GM12891 (cell line): Measurements from ENCODE around the gene VWC2.

Experiments
- POLR2A ChIP-seq: IDR thresholded peaks from 2 replicates; pipeline ENCODE4 v1.6.1; 2011; ENCODE audit warnings: low read depth, low read length, control low read depth
- POLR2AphosphoS5 ChIP-seq: IDR thresholded peaks from 2 replicates; pipeline ENCODE4 v1.6.1; 2011; ENCODE audit warnings: low read depth, low read length, control low read depth

GRCh38 chr7:49775949-49776443 is 2.6 kb downstream of the VWC2 start:
- TF ChIP-seq POLR2A (no peak), POLR2AphosphoS5 (no peak)
